Right atrium auricular region (tissue), 2 donors: ENCODE measurements around the gene SCN11A. TPM values are rescaled to one million over a fixed set of nuclear protein-coding genes. Genes with fewer than 3 reads are reported as not detected.

Experiments
- DNase-seq: peaks from one replicate; pipeline ENCODE4 v3.0.0-alpha.2; 2019; ENCODE audit warnings: low spot score
- H3K27ac ChIP-seq, 2 donors: fragments of 200-600 bp; sonication (generic); 1 replicate in 1 of 2; 2 replicates in 1 of 2; pipeline ENCODE4 v1.5.1; 2016 to 2019
- H3K27me3 ChIP-seq, 2 donors: fragments of 200-600 bp; sonication (generic); one replicate each; pipeline versions ENCODE4 v1.5.1 to v1.6.0; 2017 to 2019
- H3K36me3 ChIP-seq: fragments of 200-600 bp; sonication (generic); one replicate; pipeline ENCODE4 v1.5.1; 2016
- H3K4me1 ChIP-seq, 2 donors: fragments of 200-600 bp; sonication (generic); one replicate each; pipeline versions ENCODE4 v1.5.1 to v1.6.0; 2017 to 2019
- H3K4me3 ChIP-seq, 2 donors: fragments of 200-600 bp; sonication (generic); 1 replicate in 1 of 2; 2 replicates in 1 of 2; pipeline ENCODE4 v1.5.1; 2017 to 2019; ENCODE audit warnings: mild to moderate bottlenecking in 1 of 2, moderate library complexity in 1 of 2
- H3K9me3 ChIP-seq, 2 donors: fragments of 200-600 bp; sonication (generic); one replicate each; pipeline ENCODE4 v1.5.1; 2019
- CTCF ChIP-seq, 2 donors: fragments of 200-600 bp; sonication (generic); IDR thresholded peaks; one replicate each; pipeline ENCODE4 v1.5.1; 2019; ENCODE audit warnings: antibody characterized with exemption in 2 of 2
- total RNA-seq, 2 donors: library from RNA; depleted of rRNA; stranded (reverse); fragments of >200 nt; gene quantifications; one replicate each; pipeline ENCODE4 v1.1.0, GENCODE V29; 2016

SCN11A gene
- total RNA-seq, 2 donors from 2014 or later = 0.07 to 0.08 TPM

- H3K27me3 ChIP-seq = no peaks in the 10 kb centered on the region
- H3K36me3 ChIP-seq = no peaks in the 10 kb centered on the region
- TF ChIP-seq CTCF (IDR thresholded peaks at IDR 0.05) = no peak
- no peaks in the 10 kb centered on the region for H3K9me3 ChIP-seq
- no peak overlapping the region for H3K4me3 ChIP-seq
- no peaks in the 10 kb centered on the region for H3K4me1 ChIP-seq
- no peak overlapping the region for H3K27ac ChIP-seq
- no peak for DNase-seq
These were observed 29.5 kb downstream of the SCN11A start for GRCh38 chr3:39022286-39022630.

GRCh38 chr3:39021465-39022285, 30.1 kb downstream of the SCN11A start:
- Histone ChIP-seq H3K27me3 (no peaks in the 10 kb centered on the region), H3K4me1 (no peaks in the 10 kb centered on the region), H3K9me3 (no peaks in the 10 kb centered on the region), H3K4me3 (no peak overlapping the region), H3K27ac (no peak overlapping the region), H3K36me3 (no peaks in the 10 kb centered on the region)
- no peak for TF ChIP-seq CTCF (IDR thresholded peaks at IDR 0.05)
- DNase-seq = no peak

DNA sequence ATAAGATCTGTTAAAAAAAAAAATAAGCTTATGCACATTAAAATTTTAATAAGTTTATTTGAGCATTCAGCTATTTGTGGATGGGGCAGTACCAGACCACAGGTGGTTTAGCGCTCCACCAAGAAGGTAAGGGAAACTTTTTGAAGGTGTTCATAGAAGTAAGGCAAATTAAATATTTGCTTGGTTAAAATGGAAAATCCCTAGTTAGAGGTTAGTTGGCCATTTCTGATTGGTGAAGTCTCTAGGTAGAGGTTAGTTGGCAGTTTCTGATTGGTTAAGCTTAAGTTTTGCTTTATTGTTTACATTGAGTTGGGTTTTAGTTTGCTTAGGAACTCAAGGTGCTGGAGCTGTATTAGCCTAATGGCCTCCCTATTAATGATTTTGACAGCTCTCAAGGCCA, 30.7 kb downstream of the SCN11A start:
- no peaks in the 10 kb centered on the region for H3K4me1 ChIP-seq
- H3K27ac ChIP-seq = no peak overlapping the region
- no peak overlapping the region for H3K4me3 ChIP-seq
- no peaks in the 10 kb centered on the region for H3K27me3 ChIP-seq
- no peak for DNase-seq
- no peaks in the 10 kb centered on the region for H3K9me3 ChIP-seq
- H3K36me3 ChIP-seq = no peaks in the 10 kb centered on the region
- TF ChIP-seq CTCF (IDR thresholded peaks at IDR 0.05) = no peak

- no peak for TF ChIP-seq CTCF (IDR thresholded peaks at IDR 0.05)
- DNase-seq = no peak
- Histone ChIP-seq H3K9me3 (no peaks in the 10 kb centered on the region), H3K27ac (no peak overlapping the region), H3K36me3 (no peaks in the 10 kb centered on the region), H3K4me1 (no peaks in the 10 kb centered on the region), H3K4me3 (no peak overlapping the region), H3K27me3 (no peaks in the 10 kb centered on the region)
These were observed 32.4 kb downstream of the SCN11A start for GRCh38 chr3:39019299-39019698.

- no peaks in the 10 kb centered on the region for H3K36me3 ChIP-seq
- H3K27me3 ChIP-seq = no peaks in the 10 kb centered on the region
- H3K4me3 ChIP-seq = no peak overlapping the region
- no peaks in the 10 kb centered on the region for H3K9me3 ChIP-seq
- no peak for DNase-seq
- no peaks in the 10 kb centered on the region for H3K4me1 ChIP-seq
- no peak for TF ChIP-seq CTCF (IDR thresholded peaks at IDR 0.05)
- H3K27ac ChIP-seq = no peak overlapping the region
These were observed 36.3 kb downstream of the SCN11A start for GRCh38 chr3:39015418-39015817.
